WI38 (cell line): ENCODE data around the gene ABHD12.

Source experiments
- H3K4me3 ChIP-seq: 2 replicates; pipeline ENCODE4 v1.5.1; 2011; ENCODE audit warnings: low read depth, mild to moderate bottlenecking, control low read depth, low read length
- TF ChIP-seq, protein P1 (sequence below): IDR thresholded peaks from 2 replicates; pipeline ENCODE4 v1.5.1; 2012; ENCODE audit warnings: low read depth, mild to moderate bottlenecking, control low read depth, low read length

Gene ABHD12

DNA sequence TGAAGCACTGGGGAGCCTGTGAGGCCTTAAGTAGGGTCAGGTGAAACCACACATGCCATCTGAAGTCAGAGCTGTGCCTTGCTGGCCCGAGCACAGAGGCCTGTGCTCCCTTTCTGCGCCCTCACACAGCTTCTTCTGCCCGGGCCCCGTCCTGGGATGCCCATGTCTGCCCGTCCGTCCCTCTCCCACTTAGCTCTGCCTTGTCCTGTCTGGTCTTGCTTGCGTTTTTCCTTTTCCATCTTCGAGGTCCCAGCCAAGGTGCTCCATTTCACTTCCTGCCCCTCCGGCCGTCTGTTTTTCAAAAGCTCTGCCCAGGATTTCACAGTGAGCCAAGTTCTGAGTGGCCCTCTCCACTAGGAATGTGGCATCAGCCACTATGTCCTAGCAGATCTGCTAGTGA is 97.1 kb downstream of the ABHD12 start:
- no peak overlapping the region for H3K4me3 ChIP-seq
- TF ChIP-seq, protein P1, sequence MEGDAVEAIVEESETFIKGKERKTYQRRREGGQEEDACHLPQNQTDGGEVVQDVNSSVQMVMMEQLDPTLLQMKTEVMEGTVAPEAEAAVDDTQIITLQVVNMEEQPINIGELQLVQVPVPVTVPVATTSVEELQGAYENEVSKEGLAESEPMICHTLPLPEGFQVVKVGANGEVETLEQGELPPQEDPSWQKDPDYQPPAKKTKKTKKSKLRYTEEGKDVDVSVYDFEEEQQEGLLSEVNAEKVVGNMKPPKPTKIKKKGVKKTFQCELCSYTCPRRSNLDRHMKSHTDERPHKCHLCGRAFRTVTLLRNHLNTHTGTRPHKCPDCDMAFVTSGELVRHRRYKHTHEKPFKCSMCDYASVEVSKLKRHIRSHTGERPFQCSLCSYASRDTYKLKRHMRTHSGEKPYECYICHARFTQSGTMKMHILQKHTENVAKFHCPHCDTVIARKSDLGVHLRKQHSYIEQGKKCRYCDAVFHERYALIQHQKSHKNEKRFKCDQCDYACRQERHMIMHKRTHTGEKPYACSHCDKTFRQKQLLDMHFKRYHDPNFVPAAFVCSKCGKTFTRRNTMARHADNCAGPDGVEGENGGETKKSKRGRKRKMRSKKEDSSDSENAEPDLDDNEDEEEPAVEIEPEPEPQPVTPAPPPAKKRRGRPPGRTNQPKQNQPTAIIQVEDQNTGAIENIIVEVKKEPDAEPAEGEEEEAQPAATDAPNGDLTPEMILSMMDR, result no peak

DNA sequence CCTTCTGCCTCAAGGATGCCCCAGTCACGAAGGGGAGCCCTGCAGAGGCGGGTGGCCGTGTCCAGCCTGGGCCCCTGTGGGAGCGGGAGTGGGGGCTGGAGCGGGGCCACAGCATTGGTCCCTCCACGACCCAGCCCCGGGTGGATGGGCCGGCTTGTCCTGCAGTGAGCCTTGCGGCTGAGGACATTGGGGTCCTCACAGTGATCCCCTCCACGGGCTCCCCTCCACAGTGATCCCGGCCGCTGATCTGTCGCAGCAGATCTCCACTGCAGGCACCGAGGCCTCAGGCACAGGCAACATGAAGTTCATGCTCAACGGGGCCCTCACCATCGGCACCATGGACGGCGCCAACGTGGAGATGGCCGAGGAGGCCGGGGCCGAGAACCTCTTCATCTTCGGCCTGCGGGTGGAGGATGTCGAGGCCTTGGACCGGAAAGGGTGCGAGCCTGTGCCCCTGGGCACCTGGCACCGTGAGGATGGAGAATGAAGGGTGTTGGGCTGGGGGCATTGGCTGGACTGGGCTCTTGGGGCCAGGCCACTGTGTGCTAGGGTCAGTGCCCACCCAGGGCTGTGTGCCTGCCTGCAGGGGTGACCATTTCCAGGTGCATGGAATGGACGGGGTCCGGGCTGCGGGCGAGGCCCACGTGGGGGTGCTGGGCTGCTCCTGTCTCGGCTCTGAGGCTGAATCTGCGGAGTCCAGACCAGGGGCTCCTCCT is 98.3 kb downstream of the ABHD12 start:
- TF ChIP-seq, protein P1, result no peak
- no peak overlapping the region for H3K4me3 ChIP-seq

DNA sequence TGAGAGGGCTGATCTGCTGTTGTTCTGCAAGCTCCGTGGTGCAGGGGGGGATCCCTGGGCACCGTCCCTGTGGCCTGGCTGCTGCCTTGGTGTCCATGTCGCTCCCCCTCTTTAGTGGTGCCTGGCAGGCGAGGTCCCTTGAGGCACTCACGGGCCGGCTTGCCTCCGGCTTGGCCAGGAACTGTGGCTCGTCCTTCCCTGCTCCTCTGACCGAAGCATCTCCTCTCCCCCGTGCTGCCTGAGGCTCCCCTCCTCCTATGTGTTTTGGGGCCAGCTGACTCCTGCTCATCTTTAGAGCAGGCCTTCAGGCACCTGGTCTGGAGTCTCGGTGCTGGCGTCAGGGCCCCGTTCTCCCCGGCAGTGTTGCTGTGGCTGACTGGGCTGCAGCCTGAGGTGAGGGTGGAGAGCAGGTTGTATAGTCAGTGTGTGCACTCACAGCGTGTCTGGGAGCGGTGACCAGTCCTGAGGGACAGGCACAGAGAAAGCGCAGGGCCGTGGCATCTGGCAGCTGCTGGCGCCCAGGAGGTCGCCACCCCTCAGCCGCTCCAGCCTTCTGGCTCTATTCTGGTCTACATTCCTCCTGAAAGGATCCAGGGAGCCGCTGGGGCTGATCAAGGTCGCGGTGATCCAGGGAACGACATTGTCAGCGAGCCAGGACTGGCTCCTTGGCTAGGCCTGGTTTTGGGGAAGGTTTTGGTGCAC is 99.1 kb downstream of the ABHD12 start:
- H3K4me3 ChIP-seq, result no peak overlapping the region
- TF ChIP-seq, protein P1, result no peak

- no peak overlapping the region for H3K4me3 ChIP-seq
- TF ChIP-seq, protein P1, result no peak
Observed at GRCh38 chr20:25290646-25291431, 99.8 kb downstream of the ABHD12 start.

GRCh38 chr20:25289886-25290597 is 100.6 kb downstream of the ABHD12 start:
- no peak overlapping the region for H3K4me3 ChIP-seq
- TF ChIP-seq, protein P1, result no peak

GRCh38 chr20:25288291-25289181 is 102.1 kb downstream of the ABHD12 start:
- H3K4me3 ChIP-seq, result no peak overlapping the region
- TF ChIP-seq, protein P1, result no peak
